Measurements from ENCODE around the gene BAHCC1. TPM values are rescaled to one million over a fixed set of nuclear protein-coding genes. Genes with fewer than 3 reads are reported as not detected.
A peak's percentile ranks its signal among the peaks of the same experiment; 100 is the strongest.

BAHCC1 gene
- total and polyA plus RNA-seq, 8 donors, result 4.9 to 56.2 (median 9.4) TPM

- H3K36me3 ChIP-seq, result no peaks in the 10 kb centered on the region
- 88 to 90% (median 89%) methylated on average over 16 to 20 of the region's 20 CpGs for WGBS, 5 donors
- H3K4me3 ChIP-seq, result no peak overlapping the region
- no peak for TF ChIP-seq POLR2A (IDR thresholded peaks at IDR 0.05)
- no peak for TF ChIP-seq CTCF (IDR thresholded peaks at IDR 0.05)
- no peak for TF ChIP-seq EP300 (IDR thresholded peaks at IDR 0.05)
- no peak for TF ChIP-seq POLR2AphosphoS5 (IDR thresholded peaks at IDR 0.05)
- H3K27ac ChIP-seq, result no peak overlapping the region
- intact Hi-C loops (cut with DNase I; ENCODE audit: low total_unique reads), result loop anchor here (10.0 kb wide), 3 partner anchors 45 to 175 kb away; no protein-coding TSS in a partner anchor
- DNase-seq, result no peak
- H3K27me3 ChIP-seq, result peaks cover 0 to 32% (median 3%) of the 10 kb centered on the region in 3 donors
- H3K4me1 ChIP-seq, result peaks cover 27 to 47% (median 33%) of the 10 kb centered on the region in 4 donors
- H3K9me3 ChIP-seq, result no peaks in the 10 kb centered on the region
Observed at GRCh38 chr17:81479175-81480071, 84.2 kb downstream of the BAHCC1 start.

- Histone ChIP-seq H3K4me3 (peak overlapping the region in 2 of 4 donors; percentile 55 to 56), H3K27me3 (peaks cover 0 to 32% (median 3%) of the 10 kb centered on the region in 3 donors), H3K27ac (peak overlapping the region in 1 of 5 donors; percentile 67), H3K9me3 (no peaks in the 10 kb centered on the region), H3K36me3 (no peaks in the 10 kb centered on the region), H3K4me1 (peaks cover 31 to 54% (median 39%) of the 10 kb centered on the region in 4 donors)
- DNase-seq, result no peak
- WGBS, 5 donors, result 65 to 74% (median 68%) methylated on average over 21 of the region's 21 CpGs
- intact Hi-C loops (cut with DNase I; ENCODE audit: low total_unique reads), result loop anchor here (10.0 kb wide), 3 partner anchors 46 to 176 kb away; no protein-coding TSS in a partner anchor
- TF ChIP-seq CTCF (IDR thresholded peaks at IDR 0.05), result no peak
- no peak for TF ChIP-seq POLR2AphosphoS5 (IDR thresholded peaks at IDR 0.05)
Observed at GRCh38 chr17:81480140-81481072, 85.1 kb downstream of the BAHCC1 start.

- H3K27me3 ChIP-seq, result peaks cover 0 to 32% (median 3%) of the 10 kb centered on the region in 3 donors
- H3K27ac ChIP-seq, result peak overlapping the region in 2 of 5 donors; percentile 23 to 67
- peaks cover 31 to 54% (median 39%) of the 10 kb centered on the region in 4 donors for H3K4me1 ChIP-seq
- no peaks in the 10 kb centered on the region for H3K36me3 ChIP-seq
- WGBS, 5 donors, result 5 to 34% (median 11%) methylated on average over 16 to 94 of the region's 94 CpGs
- no peaks in the 10 kb centered on the region for H3K9me3 ChIP-seq
- DNase-seq, result peak; percentile 78 to 95
- H3K4me3 ChIP-seq, result peak overlapping the region; percentile 55 to 60 (median 56)
- intact Hi-C loops (cut with DNase I; ENCODE audit: low total_unique reads), result loop anchor here (10.0 kb wide), 3 partner anchors 46 to 176 kb away; no protein-coding TSS in a partner anchor
- TF ChIP-seq POLR2A (IDR thresholded peaks at IDR 0.05) (no peak), CTCF (IDR thresholded peaks at IDR 0.05) (no peak), POLR2AphosphoS5 (IDR thresholded peaks at IDR 0.05) (no peak), EP300 (IDR thresholded peaks at IDR 0.05) (no peak)
Observed at GRCh38 chr17:81481073-81481799, 86.0 kb downstream of the BAHCC1 start.
